Smooth muscle cell (in vitro differentiated cells): Measurements from ENCODE around the gene LRRC3B. TPM values are rescaled to one million over a fixed set of nuclear protein-coding genes. Genes with fewer than 3 reads are reported as not detected.

Experiments used
- DNase-seq: peaks from one replicate; lab custom pipeline; 2025; ENCODE audit not compliant: unreplicated experiment; lab: John Stamatoyannopoulos, UW
- H2AFZ ChIP-seq: fragments of 200-600 bp; sonication (generic); 2 replicates; pipeline ENCODE4 v1.6.0; 2016; ENCODE audit warnings: antibody characterized with exemption, low read depth, mild to moderate bottlenecking
- H3F3A ChIP-seq: fragments of 200-600 bp; sonication (generic); 2 replicates; pipeline ENCODE4 v1.6.0; 2017; ENCODE audit warnings: antibody characterized with exemption, low read depth
- H3K27ac ChIP-seq: fragments of 200-600 bp; sonication (generic); 2 replicates; pipeline ENCODE4 v1.5.1; 2016; ENCODE audit warnings: low read depth, mild to moderate bottlenecking
- H3K27me3 ChIP-seq: fragments of 200-600 bp; sonication (generic); 2 replicates; pipeline ENCODE4 v1.6.1; 2016; ENCODE audit warnings: low read depth, mild to moderate bottlenecking
- H3K36me3 ChIP-seq: fragments of 200-600 bp; sonication (generic); 2 replicates; pipeline ENCODE4 v1.5.1; 2016; ENCODE audit warnings: low read depth
- H3K4me1 ChIP-seq: fragments of 200-600 bp; sonication (generic); 2 replicates; pipeline ENCODE4 v1.5.1; 2016; ENCODE audit warnings: low read depth
- H3K4me2 ChIP-seq: fragments of 200-600 bp; sonication (generic); 2 replicates; pipeline ENCODE4 v1.6.0; 2016; ENCODE audit warnings: mild to moderate bottlenecking
- H3K4me3 ChIP-seq: fragments of 200-600 bp; sonication (generic); 2 replicates; pipeline ENCODE4 v1.5.1; 2016; ENCODE audit warnings: mild to moderate bottlenecking
- H3K79me2 ChIP-seq: fragments of 200-600 bp; sonication (generic); 2 replicates; pipeline ENCODE4 v1.6.0; 2016; ENCODE audit warnings: low read depth, mild to moderate bottlenecking
- H3K9ac ChIP-seq: fragments of 200-600 bp; sonication (generic); 2 replicates; pipeline ENCODE4 v1.6.0; 2016; ENCODE audit warnings: low read depth
- H3K9me3 ChIP-seq: fragments of 200-600 bp; sonication (generic); replicated peaks from 2 replicates; pipeline ENCODE4 v1.5.1; 2016; ENCODE audit warnings: low read depth
- H4K20me1 ChIP-seq: fragments of 200-600 bp; sonication (generic); 2 replicates; pipeline ENCODE4 v1.6.0; 2016; ENCODE audit warnings: low read depth
- WGBS: methylation state at CpG from one replicate; pipeline ENCODE4 v1.1.7; 2016; ENCODE audit warnings: low lambda C conversion rate; 5-methylcytosine and 5-hydroxymethylcytosine counted together
- polyA plus RNA-seq: library from polyadenylated mRNA; unstranded; fragments of >200 nt; fragmentation: Nextera tagmentation; extraction: Ambion mirVana; gene quantifications from 2 replicates; pipeline ENCODE4 v1.2.1, GENCODE V29; 2016
- total RNA-seq: library from RNA; depleted of rRNA; stranded (reverse); fragments of >200 nt; gene quantifications from 2 replicates; pipeline ENCODE4 v1.2.3, GENCODE V29; 2014
- TF ChIP-seq, protein P1 (sequence below): fragments of 200-600 bp; sonication (generic); IDR thresholded peaks from 2 replicates; pipeline ENCODE4 v1.5.1; 2017; ENCODE audit warnings: borderline replicate concordance, mild to moderate bottlenecking, antibody characterized with exemption; ENCODE audit not compliant: insufficient read depth, poor library complexity, severe bottlenecking

LRRC3B gene
- total and polyA plus RNA-seq, 2 experiments from 2014 or later = not detected

DNA sequence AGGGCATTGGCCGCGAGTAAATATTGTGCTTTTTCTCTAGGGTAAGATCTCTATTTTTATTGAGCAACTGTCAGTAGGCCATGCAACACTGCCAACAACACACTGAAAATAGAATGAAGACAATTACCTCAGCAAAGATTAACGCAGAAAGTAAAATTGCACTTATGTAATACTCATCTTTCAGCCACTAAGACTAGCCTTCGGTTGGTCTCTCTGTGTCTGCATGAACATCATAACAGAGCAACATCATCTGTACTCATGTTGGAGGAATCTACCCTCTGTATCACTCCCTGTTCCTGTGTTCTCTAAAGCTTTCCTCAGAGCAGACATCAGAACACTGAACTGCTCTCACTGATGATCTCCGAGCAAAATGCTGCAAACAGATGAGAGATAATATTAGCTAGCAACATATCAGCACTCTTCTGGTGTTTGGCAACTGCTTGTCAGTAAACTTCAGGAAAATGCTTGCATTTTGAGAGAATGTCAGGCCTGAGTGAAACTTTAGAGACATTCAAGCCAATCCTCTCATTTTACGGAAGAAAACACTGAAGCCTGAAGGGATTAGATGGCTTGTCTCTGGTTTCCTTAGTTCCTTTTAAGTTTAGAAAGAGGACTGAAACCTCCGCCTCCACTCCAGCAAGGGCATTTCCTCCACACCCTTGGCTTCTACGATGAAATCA, 8.4 kb upstream of the LRRC3B start:
- no peak for DNase-seq
- peaks cover 10% of the 10 kb centered on the region for H3K4me1 ChIP-seq
- no peaks in the 10 kb centered on the region for H3K36me3 ChIP-seq
- peaks cover 18% of the 10 kb centered on the region for H3K27me3 ChIP-seq
- TF ChIP-seq, protein P1, sequence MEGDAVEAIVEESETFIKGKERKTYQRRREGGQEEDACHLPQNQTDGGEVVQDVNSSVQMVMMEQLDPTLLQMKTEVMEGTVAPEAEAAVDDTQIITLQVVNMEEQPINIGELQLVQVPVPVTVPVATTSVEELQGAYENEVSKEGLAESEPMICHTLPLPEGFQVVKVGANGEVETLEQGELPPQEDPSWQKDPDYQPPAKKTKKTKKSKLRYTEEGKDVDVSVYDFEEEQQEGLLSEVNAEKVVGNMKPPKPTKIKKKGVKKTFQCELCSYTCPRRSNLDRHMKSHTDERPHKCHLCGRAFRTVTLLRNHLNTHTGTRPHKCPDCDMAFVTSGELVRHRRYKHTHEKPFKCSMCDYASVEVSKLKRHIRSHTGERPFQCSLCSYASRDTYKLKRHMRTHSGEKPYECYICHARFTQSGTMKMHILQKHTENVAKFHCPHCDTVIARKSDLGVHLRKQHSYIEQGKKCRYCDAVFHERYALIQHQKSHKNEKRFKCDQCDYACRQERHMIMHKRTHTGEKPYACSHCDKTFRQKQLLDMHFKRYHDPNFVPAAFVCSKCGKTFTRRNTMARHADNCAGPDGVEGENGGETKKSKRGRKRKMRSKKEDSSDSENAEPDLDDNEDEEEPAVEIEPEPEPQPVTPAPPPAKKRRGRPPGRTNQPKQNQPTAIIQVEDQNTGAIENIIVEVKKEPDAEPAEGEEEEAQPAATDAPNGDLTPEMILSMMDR = no peak
- no peaks in the 10 kb centered on the region for H4K20me1 ChIP-seq
- no peaks in the 10 kb centered on the region for H3K9me3 ChIP-seq
- peak overlapping the region; percentile 9 for H3K4me3 ChIP-seq
- peak overlapping the region; percentile 71 for H2AFZ ChIP-seq
- H3K4me2 ChIP-seq = peak overlapping the region; percentile 73
- H3K79me2 ChIP-seq = no peaks in the 10 kb centered on the region
- no peaks in the 10 kb centered on the region for H3F3A ChIP-seq
- peak overlapping the region; percentile 3 for H3K27ac ChIP-seq
- WGBS = 52% methylated on average over 8 of the region's 8 CpGs
- no peak overlapping the region for H3K9ac ChIP-seq

DNA sequence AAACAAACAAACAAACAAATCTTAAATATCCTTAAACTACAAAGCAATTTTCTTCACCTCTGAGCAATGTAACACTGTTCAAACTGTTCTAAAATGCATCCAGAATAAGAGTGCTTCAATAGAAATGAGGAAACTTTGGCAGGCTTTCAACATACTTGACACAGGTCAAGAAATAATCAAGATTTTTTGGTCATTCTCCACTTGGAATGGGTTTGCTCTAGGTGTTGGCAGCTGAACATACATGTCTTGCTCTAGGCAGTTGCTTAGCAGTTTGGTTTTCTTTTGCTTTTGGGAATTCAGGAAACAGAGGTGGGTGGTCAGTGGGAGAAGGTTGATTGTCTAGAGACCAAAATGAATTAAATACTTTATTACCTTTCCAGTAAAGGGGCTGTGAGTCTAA, 1.4 kb upstream of the LRRC3B start:
- H3K4me3 ChIP-seq = no peak overlapping the region
- H3K9me3 ChIP-seq = no peaks in the 10 kb centered on the region
- H3K9ac ChIP-seq = no peak overlapping the region
- peaks cover 8% of the 10 kb centered on the region for H3K4me1 ChIP-seq
- no peaks in the 10 kb centered on the region for H3K79me2 ChIP-seq
- H3K27ac ChIP-seq = no peak overlapping the region
- H3K4me2 ChIP-seq = no peak overlapping the region
- TF ChIP-seq, protein P1 = no peak
- H4K20me1 ChIP-seq = no peaks in the 10 kb centered on the region
- H2AFZ ChIP-seq = no peak overlapping the region
- DNase-seq = no peak
- H3K36me3 ChIP-seq = no peaks in the 10 kb centered on the region
- H3F3A ChIP-seq = no peaks in the 10 kb centered on the region
- H3K27me3 ChIP-seq = peaks cover 88% of the 10 kb centered on the region

DNA sequence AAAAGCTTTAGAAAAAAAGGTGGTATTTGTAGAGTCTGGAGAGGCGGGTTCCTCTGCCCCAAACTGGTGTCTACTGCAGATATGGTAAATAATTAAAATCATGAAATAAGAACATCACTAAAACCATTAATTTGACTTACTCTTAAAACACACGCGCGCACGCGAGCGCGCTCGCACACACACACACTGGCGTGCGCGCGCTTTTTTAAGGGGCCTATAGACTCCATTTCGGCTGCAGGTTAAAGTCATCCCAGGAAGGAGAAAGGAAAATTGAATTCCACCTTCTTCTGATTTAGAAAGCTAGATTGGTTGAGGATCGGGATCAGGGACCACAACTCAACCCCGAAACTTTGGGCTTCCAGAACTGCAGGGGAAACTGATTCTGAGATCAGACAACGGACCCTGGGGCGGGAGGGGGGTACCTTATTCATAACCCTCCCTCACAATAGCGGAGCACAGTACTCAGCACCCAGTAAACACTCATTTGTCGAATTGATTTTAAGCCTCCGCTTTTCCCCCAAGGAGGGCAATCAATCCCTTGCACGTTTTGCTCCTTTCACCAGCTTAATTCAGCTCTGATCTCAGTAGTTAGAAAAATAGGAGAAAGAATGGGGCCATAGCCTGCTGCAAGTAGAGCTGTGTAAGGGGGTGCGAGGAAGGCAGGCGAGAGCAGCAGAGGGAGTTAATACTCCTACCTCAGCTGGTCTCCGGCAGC, 509 bp upstream of the LRRC3B start:
- H3K9me3 ChIP-seq = no peaks in the 10 kb centered on the region
- peaks cover 96% of the 10 kb centered on the region for H3K27me3 ChIP-seq
- H4K20me1 ChIP-seq = no peaks in the 10 kb centered on the region
- no peak overlapping the region for H3K9ac ChIP-seq
- TF ChIP-seq, protein P1 = no peak
- peak overlapping the region; percentile 50 for H3K4me3 ChIP-seq
- no peaks in the 10 kb centered on the region for H3F3A ChIP-seq
- H3K4me2 ChIP-seq = peak overlapping the region; percentile 95
- WGBS = 9% methylated on average over 25 of the region's 25 CpGs
- H3K4me1 ChIP-seq = peaks cover 8% of the 10 kb centered on the region
- H3K79me2 ChIP-seq = no peaks in the 10 kb centered on the region
- peak overlapping the region; percentile 79 for H2AFZ ChIP-seq
- no peaks in the 10 kb centered on the region for H3K36me3 ChIP-seq
- DNase-seq = no peak
- H3K27ac ChIP-seq = no peak overlapping the region
